SK-N-SH treated with all-trans-retinoic acid at 6 μM for 48 hours (cell line): Measurements from ENCODE around the gene MRPL33.

ENCODE experiments used
- ARNTL ChIP-seq: fragments of 450-650 bp; formaldehyde crosslinking; IDR thresholded peaks from 2 replicates; pipeline ENCODE4 v1.5.0; 2020; ENCODE audit warnings: low read depth, mild to moderate bottlenecking, moderate library complexity, borderline replicate concordance
- RARB ChIP-seq: fragments of 250-450 bp; sonication (Bioruptor Pico); IDR thresholded peaks from 2 replicates; pipeline ENCODE4 v1.8.0; 2021; ENCODE audit warnings: mild to moderate bottlenecking, moderate library complexity
- SNAI2 ChIP-seq: fragments of 250-450 bp; sonication (Bioruptor Pico); IDR thresholded peaks from 2 replicates; pipeline ENCODE4 v1.5.0; 2020; ENCODE audit warnings: mild to moderate bottlenecking, moderate library complexity
- ZFP3 ChIP-seq: fragments of 250-450 bp; sonication (Bioruptor Pico); IDR thresholded peaks from 2 replicates; pipeline ENCODE4 v1.5.0; 2020; ENCODE audit warnings: mild to moderate bottlenecking, moderate library complexity
- ZFP30 ChIP-seq: fragments of 450-650 bp; formaldehyde crosslinking; IDR thresholded peaks from 2 replicates; pipeline ENCODE4 v1.5.0; 2022; ENCODE audit warnings: mild to moderate bottlenecking, moderate library complexity
- TF ChIP-seq, protein P1 (sequence below): fragments of 250-450 bp; sonication (Bioruptor Pico); IDR thresholded peaks from 2 replicates; pipeline ENCODE4 v1.5.1; 2020; ENCODE audit warnings: low read depth, mild to moderate bottlenecking, moderate library complexity
- TF ChIP-seq, protein P2 (sequence below): fragments of 250-450 bp; sonication (Bioruptor Pico); IDR thresholded peaks from 2 replicates; pipeline ENCODE4 v1.8.0; 2020; ENCODE audit warnings: mild to moderate bottlenecking, moderate library complexity, borderline replicate concordance

DNA sequence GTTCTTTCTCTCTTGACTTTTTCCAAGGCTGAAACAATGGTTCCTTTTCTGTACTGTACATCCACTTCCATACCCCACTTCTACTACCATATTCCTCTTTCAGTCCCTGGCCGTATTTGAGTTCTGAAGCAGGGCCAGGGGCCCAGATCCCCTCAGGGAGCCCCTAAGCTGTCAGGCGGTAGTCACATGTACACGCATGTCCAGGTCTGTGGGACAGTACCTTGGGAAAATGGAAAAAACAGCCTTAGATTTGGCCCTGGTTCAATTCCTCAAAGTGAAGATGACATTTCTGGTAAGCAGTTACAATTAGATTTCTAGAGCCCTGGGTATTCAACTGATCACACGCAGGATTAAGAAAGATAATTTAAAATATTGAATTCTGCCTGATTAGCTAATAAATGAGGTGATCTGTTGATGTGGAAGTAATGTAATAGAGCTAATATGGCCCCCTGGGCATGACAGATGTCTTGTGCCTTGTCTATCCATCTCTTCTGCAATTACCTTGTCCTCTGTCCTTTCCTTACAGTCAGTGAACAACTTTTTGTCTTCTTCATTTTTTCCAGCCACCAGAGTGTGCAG lies 44.4 kb downstream of the MRPL33 start:
- TF ChIP-seq ARNTL (no peak), ZFP3 (CRISPR knock-in tag) (no peak), ZFP30 (no peak), RARB (CRISPR knock-in tag) (no peak), SNAI2 (CRISPR knock-in tag) (peak; percentile 46; the same call in 1 of the 2 replicates)
- TF ChIP-seq, protein P1, sequence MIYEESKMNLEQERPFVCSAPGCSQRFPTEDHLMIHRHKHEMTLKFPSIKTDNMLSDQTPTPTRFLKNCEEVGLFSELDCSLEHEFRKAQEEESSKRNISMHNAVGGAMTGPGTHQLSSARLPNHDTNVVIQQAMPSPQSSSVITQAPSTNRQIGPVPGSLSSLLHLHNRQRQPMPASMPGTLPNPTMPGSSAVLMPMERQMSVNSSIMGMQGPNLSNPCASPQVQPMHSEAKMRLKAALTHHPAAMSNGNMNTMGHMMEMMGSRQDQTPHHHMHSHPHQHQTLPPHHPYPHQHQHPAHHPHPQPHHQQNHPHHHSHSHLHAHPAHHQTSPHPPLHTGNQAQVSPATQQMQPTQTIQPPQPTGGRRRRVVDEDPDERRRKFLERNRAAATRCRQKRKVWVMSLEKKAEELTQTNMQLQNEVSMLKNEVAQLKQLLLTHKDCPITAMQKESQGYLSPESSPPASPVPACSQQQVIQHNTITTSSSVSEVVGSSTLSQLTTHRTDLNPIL (CRISPR knock-in tag): no peak
- TF ChIP-seq, protein P2, sequence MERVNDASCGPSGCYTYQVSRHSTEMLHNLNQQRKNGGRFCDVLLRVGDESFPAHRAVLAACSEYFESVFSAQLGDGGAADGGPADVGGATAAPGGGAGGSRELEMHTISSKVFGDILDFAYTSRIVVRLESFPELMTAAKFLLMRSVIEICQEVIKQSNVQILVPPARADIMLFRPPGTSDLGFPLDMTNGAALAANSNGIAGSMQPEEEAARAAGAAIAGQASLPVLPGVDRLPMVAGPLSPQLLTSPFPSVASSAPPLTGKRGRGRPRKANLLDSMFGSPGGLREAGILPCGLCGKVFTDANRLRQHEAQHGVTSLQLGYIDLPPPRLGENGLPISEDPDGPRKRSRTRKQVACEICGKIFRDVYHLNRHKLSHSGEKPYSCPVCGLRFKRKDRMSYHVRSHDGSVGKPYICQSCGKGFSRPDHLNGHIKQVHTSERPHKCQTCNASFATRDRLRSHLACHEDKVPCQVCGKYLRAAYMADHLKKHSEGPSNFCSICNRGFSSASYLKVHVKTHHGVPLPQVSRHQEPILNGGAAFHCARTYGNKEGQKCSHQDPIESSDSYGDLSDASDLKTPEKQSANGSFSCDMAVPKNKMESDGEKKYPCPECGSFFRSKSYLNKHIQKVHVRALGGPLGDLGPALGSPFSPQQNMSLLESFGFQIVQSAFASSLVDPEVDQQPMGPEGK (CRISPR knock-in tag): no peak
